ENCODE measurements around the gene SUCLG2.

Gene SUCLG2

DNA sequence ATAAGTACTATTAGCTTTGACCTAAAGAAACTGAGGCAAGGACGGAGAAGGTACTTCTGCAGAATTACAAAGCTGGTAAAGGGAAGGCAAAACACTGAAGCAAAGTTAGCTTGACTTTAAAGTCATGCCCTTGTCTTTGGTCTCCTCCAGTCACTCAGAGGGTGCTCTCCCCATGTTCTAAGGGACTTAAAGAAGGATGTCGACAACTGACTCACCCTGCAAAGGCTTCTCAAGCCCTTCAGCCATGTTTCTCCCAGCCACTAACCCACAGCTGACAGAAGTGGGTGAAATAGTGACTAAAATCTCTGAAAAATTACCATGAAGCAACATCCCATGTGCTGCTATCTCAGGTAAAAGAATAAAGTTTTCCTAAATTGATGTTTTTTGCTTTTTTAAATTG, 46.4 kb downstream of the SUCLG2 start:
- no peak overlapping the region for H3K4me3 ChIP-seq (ENCODE audit: low read length)
- H3K36me3 ChIP-seq (ENCODE audit: insufficient read depth, low read length): peaks cover 28% of the 10 kb centered on the region
- H3K4me2 ChIP-seq (ENCODE audit: low read length): no peak overlapping the region
- peaks cover 18% of the 10 kb centered on the region for H3K4me1 ChIP-seq (ENCODE audit: control insufficient read depth, insufficient read depth, low read length)
- no peaks in the 10 kb centered on the region for H3K9me3 ChIP-seq (replicated peaks; ENCODE audit: low read length)
- no peaks in the 10 kb centered on the region for H3K27me3 ChIP-seq (ENCODE audit: control insufficient read depth, insufficient read depth, low read length)
- H3K9ac ChIP-seq (ENCODE audit: low read depth, low read length): no peak overlapping the region

DNA sequence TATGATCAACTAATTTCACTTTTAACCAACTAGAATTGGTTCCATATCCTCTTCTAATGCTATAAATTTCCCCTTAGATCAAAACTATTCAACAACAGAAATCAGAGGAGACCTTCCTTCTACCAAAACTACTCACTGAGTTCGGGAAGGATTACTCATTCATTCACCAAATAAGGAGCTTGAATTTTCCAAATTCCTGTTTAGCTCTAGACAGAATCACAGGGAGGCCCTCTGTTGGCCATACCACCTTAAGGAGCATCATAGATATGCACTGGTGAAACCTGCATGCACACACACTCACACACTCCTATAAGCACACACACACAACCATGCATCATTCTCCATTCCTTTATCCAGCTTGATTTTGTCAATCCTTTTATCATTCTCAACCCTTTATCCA, 49.0 kb downstream of the SUCLG2 start:
- peaks cover 16% of the 10 kb centered on the region for H3K4me1 ChIP-seq (ENCODE audit: control insufficient read depth, insufficient read depth, low read length)
- H3K9ac ChIP-seq (ENCODE audit: low read depth, low read length): no peak overlapping the region
- no peaks in the 10 kb centered on the region for H3K9me3 ChIP-seq (replicated peaks; ENCODE audit: low read length)
- no peak overlapping the region for H3K4me3 ChIP-seq (ENCODE audit: low read length)
- peaks cover 28% of the 10 kb centered on the region for H3K36me3 ChIP-seq (ENCODE audit: insufficient read depth, low read length)
- no peak overlapping the region for H3K4me2 ChIP-seq (ENCODE audit: low read length)
- no peaks in the 10 kb centered on the region for H3K27me3 ChIP-seq (ENCODE audit: control insufficient read depth, insufficient read depth, low read length)

DNA sequence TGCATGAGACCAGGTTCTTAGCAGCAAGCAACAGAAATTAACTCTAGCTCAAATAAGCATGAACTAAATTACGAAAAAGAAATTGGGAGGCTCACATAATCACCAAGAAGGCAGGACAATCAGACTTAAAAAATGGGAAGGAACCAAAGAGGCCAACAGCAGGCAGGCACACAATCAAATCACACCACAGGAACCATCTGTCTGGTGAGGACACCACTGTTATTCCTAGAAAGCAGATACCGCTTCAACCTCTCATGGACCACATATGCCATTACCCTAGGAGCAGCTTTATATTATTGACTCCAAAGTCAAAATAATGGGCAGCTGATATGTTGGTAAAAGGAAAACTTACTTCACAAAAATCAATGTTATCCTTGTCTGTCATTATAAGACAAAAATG, 51.6 kb downstream of the SUCLG2 start:
- no peak overlapping the region for H3K9ac ChIP-seq (ENCODE audit: low read depth, low read length)
- no peak overlapping the region for H3K4me2 ChIP-seq (ENCODE audit: low read length)
- no peaks in the 10 kb centered on the region for H3K9me3 ChIP-seq (replicated peaks; ENCODE audit: low read length)
- H3K27me3 ChIP-seq (ENCODE audit: control insufficient read depth, insufficient read depth, low read length): no peaks in the 10 kb centered on the region
- peaks cover 13% of the 10 kb centered on the region for H3K4me1 ChIP-seq (ENCODE audit: control insufficient read depth, insufficient read depth, low read length)
- no peak overlapping the region for H3K4me3 ChIP-seq (ENCODE audit: low read length)
- peaks cover 16% of the 10 kb centered on the region for H3K36me3 ChIP-seq (ENCODE audit: insufficient read depth, low read length)

DNA sequence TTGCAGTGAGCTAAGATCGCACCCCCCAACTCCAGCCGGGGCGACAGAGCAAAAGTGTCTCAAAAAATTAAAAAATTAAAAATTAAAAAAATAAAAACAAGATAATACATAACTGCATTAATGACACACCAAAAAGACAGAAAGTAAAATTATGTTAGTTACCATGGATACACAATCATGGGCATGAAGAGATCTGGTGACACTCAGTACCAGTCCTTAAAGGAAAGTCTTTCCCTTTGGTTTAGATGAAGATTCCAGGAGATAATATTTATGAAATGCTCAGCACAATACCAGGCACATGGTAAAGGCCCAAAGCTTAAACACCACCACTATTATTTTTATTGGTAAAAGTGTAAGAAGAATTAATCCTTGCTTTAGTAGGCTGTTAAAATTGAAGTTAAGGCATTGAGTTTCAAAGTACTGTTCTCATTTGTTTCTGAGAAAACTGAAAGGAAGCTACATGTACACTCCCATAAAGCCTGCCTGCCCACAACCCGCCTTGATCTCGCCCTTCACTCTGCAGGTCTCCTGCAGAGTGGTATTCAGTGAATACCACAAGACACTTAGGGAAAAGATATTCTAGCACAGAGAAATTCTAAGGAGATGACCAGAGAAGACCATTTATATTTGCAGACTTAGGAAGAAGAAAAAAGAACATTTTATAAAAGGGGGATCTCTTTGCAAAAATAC, 52.3 kb downstream of the SUCLG2 start:
- Histone ChIP-seq H3K4me3 (ENCODE audit: low read length) (no peak overlapping the region), H3K27me3 (ENCODE audit: control insufficient read depth, insufficient read depth, low read length) (no peaks in the 10 kb centered on the region), H3K4me2 (ENCODE audit: low read length) (no peak overlapping the region), H3K9me3 (replicated peaks; ENCODE audit: low read length) (no peaks in the 10 kb centered on the region), H3K9ac (ENCODE audit: low read depth, low read length) (no peak overlapping the region), H3K4me1 (ENCODE audit: control insufficient read depth, insufficient read depth, low read length) (peaks cover 13% of the 10 kb centered on the region), H3K36me3 (ENCODE audit: insufficient read depth, low read length) (peaks cover 15% of the 10 kb centered on the region)

DNA sequence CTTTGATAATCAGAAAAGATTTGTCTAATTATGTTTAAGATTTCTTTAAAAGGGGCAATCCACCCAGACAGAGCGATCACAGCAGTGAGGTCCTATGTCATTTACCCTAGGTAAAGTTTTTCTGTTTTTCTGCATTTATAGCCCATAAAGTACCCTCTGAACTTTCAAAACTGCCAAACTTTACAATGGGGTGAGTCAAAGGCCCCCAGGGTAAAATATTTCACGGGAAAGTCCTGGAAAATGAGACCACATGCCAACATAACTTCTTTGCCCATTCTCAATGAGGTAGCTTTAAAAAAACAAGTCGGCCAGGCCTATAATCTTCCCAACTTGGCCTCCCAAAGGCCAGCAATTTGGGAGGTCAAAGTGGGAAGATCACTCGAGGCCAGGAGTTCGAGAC, 53.0 kb downstream of the SUCLG2 start:
- Histone ChIP-seq H3K9ac (ENCODE audit: low read depth, low read length) (no peak overlapping the region), H3K4me1 (ENCODE audit: control insufficient read depth, insufficient read depth, low read length) (peaks cover 13% of the 10 kb centered on the region), H3K4me2 (ENCODE audit: low read length) (no peak overlapping the region), H3K36me3 (ENCODE audit: insufficient read depth, low read length) (peaks cover 11% of the 10 kb centered on the region), H3K9me3 (replicated peaks; ENCODE audit: low read length) (no peaks in the 10 kb centered on the region), H3K27me3 (ENCODE audit: control insufficient read depth, insufficient read depth, low read length) (no peaks in the 10 kb centered on the region), H3K4me3 (ENCODE audit: low read length) (no peak overlapping the region)

DNA sequence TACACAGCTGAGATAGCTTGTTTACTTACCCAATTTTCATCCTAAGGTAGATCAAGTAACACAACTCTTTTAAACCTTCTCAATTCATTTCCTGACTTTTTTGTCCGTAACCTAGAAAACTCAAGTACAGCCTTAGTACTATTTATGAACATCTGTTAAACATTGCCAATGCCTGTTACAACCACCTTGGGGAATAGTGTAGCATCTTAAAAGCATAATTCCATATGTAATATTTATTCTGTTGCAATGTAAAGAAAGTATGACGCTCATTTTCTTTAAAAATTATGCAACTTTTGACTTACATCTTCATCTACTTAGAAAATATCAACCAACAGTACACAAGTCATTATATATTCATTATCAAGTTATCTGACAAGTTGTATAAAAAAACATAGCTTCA, 54.6 kb downstream of the SUCLG2 start:
- peaks cover 5% of the 10 kb centered on the region for H3K4me1 ChIP-seq (ENCODE audit: control insufficient read depth, insufficient read depth, low read length)
- H3K9me3 ChIP-seq (replicated peaks; ENCODE audit: low read length): no peaks in the 10 kb centered on the region
- no peak overlapping the region for H3K4me3 ChIP-seq (ENCODE audit: low read length)
- no peak overlapping the region for H3K4me2 ChIP-seq (ENCODE audit: low read length)
- no peaks in the 10 kb centered on the region for H3K27me3 ChIP-seq (ENCODE audit: control insufficient read depth, insufficient read depth, low read length)
- H3K36me3 ChIP-seq (ENCODE audit: insufficient read depth, low read length): peaks cover 9% of the 10 kb centered on the region
- H3K9ac ChIP-seq (ENCODE audit: low read depth, low read length): no peak overlapping the region

DNA sequence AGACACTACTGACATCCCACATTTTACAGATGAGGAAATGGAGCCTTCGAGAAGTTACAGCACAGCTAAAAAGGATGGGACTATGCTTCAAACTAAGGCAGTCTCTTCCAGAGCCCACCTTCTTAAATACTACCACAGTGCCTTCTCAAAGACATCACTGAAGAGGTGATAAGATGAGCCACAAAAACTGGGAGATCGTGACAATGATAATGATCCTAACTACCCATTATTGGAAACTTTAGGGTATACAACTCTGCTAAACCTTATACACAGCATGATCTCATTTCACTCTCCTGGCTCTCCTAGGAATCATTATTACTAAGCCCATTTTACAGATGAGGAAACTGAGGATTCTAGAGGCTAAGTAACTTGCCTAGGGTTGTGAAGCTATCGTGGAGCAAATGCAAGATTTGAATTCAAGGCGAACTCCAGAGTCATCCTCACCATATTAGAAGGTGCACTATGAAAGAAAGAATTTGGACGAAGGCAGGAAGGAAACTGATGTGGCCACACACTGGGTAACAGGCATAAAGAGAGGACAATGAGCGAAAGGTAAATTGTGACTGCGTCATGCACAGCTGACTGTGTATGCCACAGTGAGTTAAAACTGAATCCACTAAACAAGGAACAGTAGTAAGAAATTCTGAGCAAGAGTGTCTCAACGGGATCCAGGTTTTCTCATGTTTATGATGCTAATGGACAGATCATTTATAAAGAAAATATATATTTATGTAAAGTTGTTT, 55.4 kb downstream of the SUCLG2 start:
- Histone ChIP-seq H3K4me1 (ENCODE audit: control insufficient read depth, insufficient read depth, low read length) (peaks cover 4% of the 10 kb centered on the region), H3K4me3 (ENCODE audit: low read length) (no peak overlapping the region), H3K4me2 (ENCODE audit: low read length) (no peak overlapping the region), H3K9ac (ENCODE audit: low read depth, low read length) (no peak overlapping the region), H3K27me3 (ENCODE audit: control insufficient read depth, insufficient read depth, low read length) (no peaks in the 10 kb centered on the region), H3K9me3 (replicated peaks; ENCODE audit: low read length) (no peaks in the 10 kb centered on the region), H3K36me3 (ENCODE audit: insufficient read depth, low read length) (peaks cover 3% of the 10 kb centered on the region)

DNA sequence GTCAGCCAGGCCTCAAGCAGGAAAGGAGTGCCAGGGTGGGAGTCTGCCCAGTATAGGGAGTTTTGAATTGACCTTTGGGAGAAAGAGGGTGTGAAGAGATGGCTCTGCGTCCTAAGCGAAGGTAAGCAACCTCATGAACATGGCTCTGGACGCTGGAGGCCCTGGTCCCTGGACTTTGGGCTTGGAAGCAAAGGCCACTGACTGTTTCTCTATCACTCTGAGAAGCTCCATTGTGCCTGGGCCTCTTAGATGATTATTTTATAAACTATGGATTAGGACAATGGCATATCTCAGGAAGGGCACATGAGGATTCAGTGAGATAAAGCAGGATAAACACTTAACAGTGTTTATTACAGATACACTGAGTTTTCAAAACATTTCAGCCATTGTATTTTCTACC, 59.0 kb downstream of the SUCLG2 start:
- H3K9me3 ChIP-seq (replicated peaks; ENCODE audit: low read length): no peaks in the 10 kb centered on the region
- no peak overlapping the region for H3K4me3 ChIP-seq (ENCODE audit: low read length)
- no peak overlapping the region for H3K9ac ChIP-seq (ENCODE audit: low read depth, low read length)
- H3K4me2 ChIP-seq (ENCODE audit: low read length): no peak overlapping the region
- no peaks in the 10 kb centered on the region for H3K27me3 ChIP-seq (ENCODE audit: control insufficient read depth, insufficient read depth, low read length)
- H3K36me3 ChIP-seq (ENCODE audit: insufficient read depth, low read length): peaks cover 4% of the 10 kb centered on the region
- H3K4me1 ChIP-seq (ENCODE audit: control insufficient read depth, insufficient read depth, low read length): no peaks in the 10 kb centered on the region

DNA sequence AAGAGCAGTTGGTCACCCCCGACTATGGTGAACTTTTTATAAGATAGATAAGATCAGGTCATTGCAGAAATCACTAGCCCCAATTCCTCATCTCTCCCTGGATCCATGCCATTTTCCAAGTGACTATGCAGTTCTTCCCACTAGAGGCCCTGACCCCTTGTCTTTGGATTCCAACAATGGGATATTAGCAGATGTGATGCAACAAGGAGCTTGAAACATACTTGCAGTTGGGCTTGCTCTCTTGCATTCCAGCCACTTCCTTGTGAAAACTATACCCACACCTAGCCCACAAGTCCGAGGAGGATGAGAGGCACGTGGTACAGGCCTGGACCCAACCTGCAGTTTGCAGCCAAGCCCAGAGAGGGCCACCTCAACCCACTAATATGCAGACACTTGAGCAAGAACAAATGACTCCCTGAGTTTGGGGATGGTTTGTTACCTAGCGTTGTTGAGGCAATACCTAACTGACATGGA, 60.6 kb downstream of the SUCLG2 start:
- H3K36me3 ChIP-seq (ENCODE audit: insufficient read depth, low read length): peaks cover 5% of the 10 kb centered on the region

DNA sequence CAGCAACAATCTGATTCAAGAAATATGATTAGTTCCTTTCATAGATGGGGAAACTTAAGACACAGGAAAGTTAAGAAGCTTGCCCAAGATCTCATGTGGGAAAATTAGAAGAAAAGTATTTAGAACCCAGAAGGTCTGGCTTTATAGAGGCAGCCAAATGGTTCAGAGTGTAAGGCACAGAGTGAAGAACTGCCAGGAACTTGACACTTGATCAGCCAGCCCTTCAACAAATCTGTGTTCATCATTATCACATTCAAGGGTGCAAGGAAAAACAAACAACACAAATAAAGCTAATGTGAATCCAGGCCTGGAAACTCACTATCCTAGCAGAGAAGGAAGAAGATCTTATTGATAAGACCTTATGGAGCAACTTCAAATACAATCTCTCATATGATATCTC, 62.4 kb downstream of the SUCLG2 start:
- Histone ChIP-seq H3K4me3 (ENCODE audit: low read length) (no peak overlapping the region), H3K9me3 (replicated peaks; ENCODE audit: low read length) (no peaks in the 10 kb centered on the region), H3K36me3 (ENCODE audit: insufficient read depth, low read length) (peaks cover 5% of the 10 kb centered on the region), H3K27me3 (ENCODE audit: control insufficient read depth, insufficient read depth, low read length) (no peaks in the 10 kb centered on the region), H3K4me2 (ENCODE audit: low read length) (no peak overlapping the region), H3K4me1 (ENCODE audit: control insufficient read depth, insufficient read depth, low read length) (no peaks in the 10 kb centered on the region), H3K9ac (ENCODE audit: low read depth, low read length) (no peak overlapping the region)

More for the DNA sequence above, 60.6 kb downstream of the SUCLG2 start:
- Histone ChIP-seq H3K4me2 (ENCODE audit: low read length) (no peak overlapping the region), H3K27me3 (ENCODE audit: control insufficient read depth, insufficient read depth, low read length) (no peaks in the 10 kb centered on the region), H3K9ac (ENCODE audit: low read depth, low read length) (no peak overlapping the region), H3K9me3 (replicated peaks; ENCODE audit: low read length) (no peaks in the 10 kb centered on the region), H3K4me3 (ENCODE audit: low read length) (no peak overlapping the region), H3K4me1 (ENCODE audit: control insufficient read depth, insufficient read depth, low read length) (no peaks in the 10 kb centered on the region)

DNA sequence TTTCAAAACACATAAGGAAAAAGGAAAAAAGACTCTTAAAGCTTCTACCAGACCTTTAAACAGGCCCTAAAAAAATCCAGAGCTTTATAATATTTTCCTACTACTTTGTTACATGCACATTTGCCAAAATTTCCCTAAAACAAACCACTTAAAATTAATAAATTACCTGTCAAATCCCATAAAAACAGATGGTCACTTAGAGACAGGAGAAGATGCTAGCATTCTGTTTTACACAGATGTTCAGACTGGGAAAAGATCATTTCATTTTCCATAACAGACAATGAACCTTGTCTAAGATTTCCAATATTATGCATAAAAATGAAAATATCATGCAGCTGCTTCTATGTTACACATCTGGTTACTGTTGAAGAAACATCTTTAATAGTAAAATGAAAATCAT, 66.6 kb downstream of the SUCLG2 start:
- H3K27me3 ChIP-seq (ENCODE audit: control insufficient read depth, insufficient read depth, low read length): no peaks in the 10 kb centered on the region
- H3K9ac ChIP-seq (ENCODE audit: low read depth, low read length): no peak overlapping the region
- peaks cover 9% of the 10 kb centered on the region for H3K36me3 ChIP-seq (ENCODE audit: insufficient read depth, low read length)
- H3K4me1 ChIP-seq (ENCODE audit: control insufficient read depth, insufficient read depth, low read length): no peaks in the 10 kb centered on the region
- H3K4me3 ChIP-seq (ENCODE audit: low read length): no peak overlapping the region
- H3K9me3 ChIP-seq (replicated peaks; ENCODE audit: low read length): no peaks in the 10 kb centered on the region
- H3K4me2 ChIP-seq (ENCODE audit: low read length): no peak overlapping the region

DNA sequence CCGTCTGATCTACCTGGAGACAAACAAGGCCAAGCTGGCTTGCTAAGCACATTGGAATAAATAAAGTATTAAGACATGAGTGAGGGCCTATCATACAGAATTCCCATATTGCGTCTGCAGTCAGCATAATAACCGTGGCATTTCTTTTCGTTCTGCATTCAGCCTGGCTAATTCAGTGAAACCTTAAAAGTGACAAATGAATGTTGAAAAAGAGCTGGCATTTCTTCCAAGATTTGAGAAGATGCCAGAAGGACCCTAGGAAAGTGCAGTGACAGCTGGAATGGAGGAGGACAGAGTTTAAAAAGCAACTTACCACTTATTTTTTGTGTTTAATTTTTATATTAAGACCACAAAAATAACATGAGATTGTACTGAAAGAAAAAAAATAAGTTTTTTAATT, 67.1 kb downstream of the SUCLG2 start:
- Histone ChIP-seq H3K4me3 (ENCODE audit: low read length) (no peak overlapping the region), H3K36me3 (ENCODE audit: insufficient read depth, low read length) (peaks cover 9% of the 10 kb centered on the region), H3K27me3 (ENCODE audit: control insufficient read depth, insufficient read depth, low read length) (no peaks in the 10 kb centered on the region), H3K4me2 (ENCODE audit: low read length) (no peak overlapping the region), H3K4me1 (ENCODE audit: control insufficient read depth, insufficient read depth, low read length) (no peaks in the 10 kb centered on the region), H3K9me3 (replicated peaks; ENCODE audit: low read length) (no peaks in the 10 kb centered on the region), H3K9ac (ENCODE audit: low read depth, low read length) (no peak overlapping the region)

Measured in skeletal muscle satellite cell (primary cell).